H9 (cell line): ENCODE data around the gene DHX58. TPM values are rescaled to one million over a fixed set of nuclear protein-coding genes. Genes with fewer than 3 reads are reported as not detected.

ENCODE experiments used
- DNase-seq: peaks from one replicate; pipeline ENCODE4 v3.0.0-alpha.2; 2017
- H2AFZ ChIP-seq: one replicate; pipeline ENCODE4 v1.6.1; 2013; ENCODE audit warnings: mild to moderate bottlenecking, low read length, control low read depth, moderate library complexity
- H2AK5ac ChIP-seq: 2 replicates; pipeline ENCODE4 v1.6.1; 2013; ENCODE audit warnings: low read length, control low read depth, mixed read lengths; ENCODE audit not compliant: insufficient read length
- H2BK120ac ChIP-seq: one replicate; pipeline ENCODE4 v1.6.1; 2013; ENCODE audit warnings: low read depth, mild to moderate bottlenecking, low read length, control low read depth, inconsistent platforms; ENCODE audit not compliant: poor library complexity, severe bottlenecking
- H2BK12ac ChIP-seq: 2 replicates; pipeline ENCODE4 v1.6.1; 2013; ENCODE audit warnings: low read length, control low read depth, mixed read lengths, low read depth; ENCODE audit not compliant: insufficient read length
- H2BK15ac ChIP-seq: 2 replicates; pipeline ENCODE4 v1.6.1; 2013; ENCODE audit warnings: low read depth, low read length, control low read depth
- H2BK20ac ChIP-seq: one replicate; pipeline ENCODE4 v1.6.1; 2013; ENCODE audit warnings: low read depth, mild to moderate bottlenecking, low read length, control low read depth, inconsistent platforms; ENCODE audit not compliant: poor library complexity, severe bottlenecking
- H2BK5ac ChIP-seq: 2 replicates; pipeline ENCODE4 v1.6.1; 2013; ENCODE audit warnings: low read length, control low read depth, mixed read lengths; ENCODE audit not compliant: insufficient read length
- H3K14ac ChIP-seq: 2 replicates; pipeline ENCODE4 v1.6.1; 2013; ENCODE audit warnings: low read length, control low read depth; ENCODE audit not compliant: insufficient read depth
- H3K18ac ChIP-seq: 2 replicates; pipeline ENCODE4 v1.6.1; 2013; ENCODE audit warnings: low read depth, mild to moderate bottlenecking, mixed read lengths, low read length, control low read depth; ENCODE audit not compliant: insufficient read length
- H3K23ac ChIP-seq: 2 replicates; pipeline ENCODE4 v1.6.1; 2013; ENCODE audit warnings: low read length, control low read depth, mixed read lengths, low read depth; ENCODE audit not compliant: insufficient read length
- H3K23me2 ChIP-seq: 2 replicates; pipeline ENCODE4 v1.6.1; 2013; ENCODE audit warnings: low read depth, mild to moderate bottlenecking, mixed read lengths, low read length, control low read depth; ENCODE audit not compliant: insufficient read length, poor library complexity, severe bottlenecking
- H3K27ac ChIP-seq: 2 replicates; pipeline ENCODE4 v1.5.1; 2013; ENCODE audit warnings: low read length, control low read depth, mixed read lengths, low read depth; ENCODE audit not compliant: insufficient read length
- H3K27me3 ChIP-seq: 2 replicates; pipeline ENCODE4 v1.6.1; 2013; ENCODE audit warnings: low read length, control low read depth, inconsistent platforms; ENCODE audit not compliant: insufficient read depth
- H3K4ac ChIP-seq: 2 replicates; pipeline ENCODE4 v1.6.1; 2013; ENCODE audit warnings: low read depth, mild to moderate bottlenecking, control low read depth, inconsistent platforms, low read length, moderate library complexity
- H3K4me1 ChIP-seq: 2 replicates; pipeline ENCODE4 v1.6.1; 2013; ENCODE audit warnings: low read length, control low read depth, inconsistent platforms; ENCODE audit not compliant: insufficient read depth
- H3K4me2 ChIP-seq: 2 replicates; pipeline ENCODE4 v1.6.1; 2013; ENCODE audit warnings: low read length, control low read depth, mixed read lengths; ENCODE audit not compliant: insufficient read length, insufficient read depth
- H3K56ac ChIP-seq: 2 replicates; pipeline ENCODE4 v1.6.1; 2013; ENCODE audit warnings: low read depth, mild to moderate bottlenecking, mixed read lengths, low read length, control low read depth; ENCODE audit not compliant: insufficient read length
- H3K79me1 ChIP-seq: 2 replicates; pipeline ENCODE4 v1.6.1; 2013; ENCODE audit warnings: low read depth, mild to moderate bottlenecking, moderate library complexity, low read length, control low read depth, inconsistent platforms; ENCODE audit not compliant: insufficient read depth, poor library complexity, severe bottlenecking
- H3K79me2 ChIP-seq: 2 replicates; pipeline ENCODE4 v1.6.1; 2013; ENCODE audit warnings: low read length, control low read depth, inconsistent platforms; ENCODE audit not compliant: insufficient read depth
- H3K9ac ChIP-seq: 2 replicates; pipeline ENCODE4 v1.6.1; 2013; ENCODE audit warnings: low read length, control low read depth, mixed read lengths; ENCODE audit not compliant: insufficient read length; ENCODE audit errors: extremely low read depth
- H3K9me3 ChIP-seq: one replicate; pipeline ENCODE4 v1.6.1; 2013; ENCODE audit warnings: low read depth, low read length, inconsistent platforms; ENCODE audit not compliant: control insufficient read depth
- H3T11ph ChIP-seq: one replicate; pipeline ENCODE4 v1.6.1; 2013; ENCODE audit warnings: mild to moderate bottlenecking, low read length, control low read depth, inconsistent platforms
- H4K20me1 ChIP-seq: one replicate; pipeline ENCODE4 v1.6.1; 2013; ENCODE audit not compliant: control insufficient read depth, insufficient read length, insufficient read depth
- H4K5ac ChIP-seq: 2 replicates; pipeline ENCODE4 v1.6.1; 2013; ENCODE audit warnings: low read depth, mild to moderate bottlenecking, mixed read lengths, low read length, control low read depth; ENCODE audit not compliant: insufficient read length
- H4K8ac ChIP-seq: replicated peaks from 2 replicates; pipeline ENCODE4 v1.6.1; 2013; ENCODE audit warnings: low read length, control low read depth, mixed read lengths, low read depth; ENCODE audit not compliant: insufficient read length
- H4K91ac ChIP-seq: 2 replicates; pipeline ENCODE4 v1.6.1; 2013; ENCODE audit warnings: low read depth, mild to moderate bottlenecking, moderate library complexity, mixed read lengths, low read length, control low read depth; ENCODE audit not compliant: insufficient read length
- H3K27ac Mint-ChIP-seq, 3 experiments: 2 replicates in 2 of 3; 3 replicates in 1 of 3; pipeline ENCODE4 v1.8.0; 2020 to 2021; ENCODE audit warnings: mixed read lengths in 3 of 3, mild to moderate bottlenecking in 1 of 3, moderate library complexity in 1 of 3
- H3K27me3 Mint-ChIP-seq: 2 replicates; pipeline ENCODE4 v1.8.0; 2021; ENCODE audit warnings: low read depth, mild to moderate bottlenecking, moderate library complexity, mixed read lengths
- H3K36me3 Mint-ChIP-seq, 3 experiments: 2 replicates in 2 of 3; 3 replicates in 1 of 3; pipeline ENCODE4 v1.8.0; 2020 to 2021; ENCODE audit warnings: low read depth in 3 of 3, mixed read lengths in 3 of 3; ENCODE audit not compliant: insufficient read depth in 1 of 3
- H3K4me1 Mint-ChIP-seq, 2 experiments: 2 replicates each; pipeline ENCODE4 v1.8.0; 2020; ENCODE audit warnings: mixed read lengths in 2 of 2
- H3K4me3 Mint-ChIP-seq, 2 experiments: 2 replicates in 1 of 2; 3 replicates in 1 of 2; pipeline ENCODE4 v1.8.0; 2020 to 2021; ENCODE audit warnings: mild to moderate bottlenecking in 2 of 2, mixed read lengths in 2 of 2, moderate library complexity in 1 of 2
- H3K9me3 Mint-ChIP-seq, 2 experiments: 2 replicates in 1 of 2; 3 replicates in 1 of 2; pipeline ENCODE4 v1.8.0; 2020; ENCODE audit warnings: mild to moderate bottlenecking in 2 of 2, mixed read lengths in 2 of 2, moderate library complexity in 1 of 2
- CTCF ChIP-seq: fragments of 200-600 bp; sonication (generic); conservative IDR thresholded peaks from 3 replicates; pipeline ENCODE4 v1.8.0; 2021; ENCODE audit warnings: antibody characterized with exemption, mild to moderate bottlenecking
- WGBS: extraction: QIAGEN DNeasy Blood & Tissue Kit; methylation state at CpG from one replicate; pipeline ENCODE4 v1.1.7; 2013; ENCODE audit warnings: missing lambda C conversion rate, low lambda C conversion rate, mixed read lengths; ENCODE audit not compliant: insufficient read length; ENCODE audit errors: extremely low coverage; 5-methylcytosine and 5-hydroxymethylcytosine counted together
- total RNA-seq: library from RNA; stranded (reverse); gene quantifications from 2 replicates; pipeline ENCODE4 v1.2.1, GENCODE V29; 2021

Gene DHX58
- total RNA-seq, 1 experiment from 2014 or later = 3.9 TPM

DNA sequence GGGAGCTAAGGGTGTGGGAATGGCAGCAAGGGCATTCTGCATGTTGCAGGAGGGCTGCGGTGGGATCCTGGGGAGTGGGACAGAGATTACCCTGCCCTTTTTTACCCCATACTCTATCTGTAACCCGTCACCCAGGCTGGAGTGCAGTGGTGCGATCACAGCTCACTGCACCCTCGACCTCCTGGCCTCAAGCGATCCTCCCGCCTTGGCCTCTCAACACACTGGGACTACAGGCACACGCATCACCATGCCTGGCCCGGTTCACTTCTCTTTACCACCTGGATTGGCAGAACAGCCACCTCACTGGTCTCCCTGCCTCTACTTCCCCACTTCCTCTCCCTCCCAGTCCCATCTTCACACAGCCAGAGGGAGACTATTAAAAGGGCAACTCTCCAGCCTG, 23.8 kb downstream of the DHX58 start:
- Histone ChIP-seq H4K91ac (no peak overlapping the region), H2BK12ac (no peak overlapping the region), H2BK120ac (no peak overlapping the region), H3K9me3 (no peaks in the 10 kb centered on the region), H3K56ac (no peak overlapping the region), H2AK5ac (no peak overlapping the region), H3K23ac (no peak overlapping the region), H3K9ac (no peak overlapping the region), H3K79me1 (no peaks in the 10 kb centered on the region), H3K4me2 (no peak overlapping the region), H3K27ac (no peak overlapping the region), H3K27me3 (no peaks in the 10 kb centered on the region), H3T11ph (no peak overlapping the region), H2BK15ac (no peak overlapping the region), H2BK5ac (no peak overlapping the region), H3K4me1 (no peaks in the 10 kb centered on the region), H2BK20ac (no peak overlapping the region), H3K23me2 (no peaks in the 10 kb centered on the region), H4K5ac (no peak overlapping the region), H3K14ac (no peak overlapping the region; the same call in 1 of the 2 replicates), H3K4ac (no peak overlapping the region), H4K8ac (no peak overlapping the region), H3K18ac (no peak overlapping the region), H4K20me1 (no peaks in the 10 kb centered on the region), H2AFZ (no peak overlapping the region), H3K79me2 (no peaks in the 10 kb centered on the region)
- DNase-seq = no peak
- Mint-ChIP-seq H3K4me3 (no peak overlapping the region), H3K4me1 (peaks cover 5 to 23% of the 10 kb centered on the region in 2 experiments), H3K9me3 (no peaks in the 10 kb centered on the region), H3K27me3 (peaks cover 6% of the 10 kb centered on the region), H3K36me3 (no peaks in the 10 kb centered on the region), H3K27ac (no peak overlapping the region)
- no CpG with 5 or more reads among the region's 8 CpGs for WGBS
- TF ChIP-seq CTCF = no peak
